ENCODE data around the gene IL31RA. TPM values are rescaled to one million over a fixed set of nuclear protein-coding genes. Genes with fewer than 3 reads are reported as not detected.

IL31RA gene
- total and polyA plus RNA-seq, 10 of the 15 experiments (the other 5 are each of a cell fraction or from before 2014, with no cell fraction given) = 0.03 to 0.31 (median 0.11) TPM; not detected in 2

DNA sequence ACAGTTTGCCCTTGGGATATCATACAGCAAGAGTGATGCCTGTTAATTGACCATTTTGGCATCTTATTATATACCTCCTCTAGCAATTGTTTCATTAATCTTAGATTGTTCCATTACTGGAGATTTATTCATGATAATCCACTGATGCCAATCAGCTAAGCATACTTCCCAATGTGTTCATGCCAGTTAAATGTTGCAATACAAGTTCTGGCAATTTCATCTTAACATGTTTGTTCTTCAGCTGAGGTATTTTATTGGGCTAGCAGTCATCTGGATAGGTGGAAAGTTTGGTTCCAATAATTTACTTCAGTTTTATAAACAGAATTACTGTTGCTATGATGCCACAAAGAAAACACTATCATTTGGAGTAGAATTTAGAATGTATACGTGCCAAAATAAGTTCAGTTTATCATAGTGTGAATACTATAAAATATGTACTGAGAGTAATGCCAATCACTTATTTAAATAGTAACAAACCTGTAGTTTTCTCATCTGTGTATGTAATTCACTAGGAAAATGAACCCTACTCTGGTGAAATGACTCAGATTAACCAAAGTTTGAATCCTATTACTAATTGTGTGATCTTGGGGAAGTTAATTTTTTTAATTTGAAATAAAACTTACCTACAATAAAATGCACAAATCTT lies 27.9 kb upstream of the IL31RA start:
- CTCF ChIA-PET = interaction anchor here (0.6 kb wide), 1 partner anchor 652 kb away, joined by 3 read pairs; no protein-coding TSS in a partner anchor
- Histone ChIP-seq H4K20me1 (ENCODE audit: control insufficient read depth, insufficient read depth) (no peaks in the 10 kb centered on the region), H3K4me1 (ENCODE audit: control insufficient read depth, insufficient read depth, low read length) (no peaks in the 10 kb centered on the region), H2AFZ (ENCODE audit: control insufficient read depth, low read depth, low read length) (no peak overlapping the region), H3K4me3 (no peak overlapping the region), H3K36me3 (ENCODE audit: control insufficient read depth in 2 of 2, insufficient read depth in 2 of 2, low read length in 1 of 2) (no peaks in the 10 kb centered on the region), H3K79me2 (ENCODE audit: control insufficient read depth, insufficient read depth, low read length) (no peaks in the 10 kb centered on the region), H3K9me3 (replicated peaks; ENCODE audit: control insufficient read depth, insufficient read depth, low read length) (no peaks in the 10 kb centered on the region; the same call in 2 of the 3 replicates), H3K9ac (ENCODE audit: control insufficient read depth, insufficient read depth, low read length) (no peak overlapping the region), H3K27ac (ENCODE audit: control insufficient read depth, insufficient read depth) (no peak overlapping the region), H3K27me3 (replicated peaks in 1 of 2; ENCODE audit: control insufficient read depth in 2 of 2, insufficient read depth in 2 of 2, low read length in 1 of 2) (peaks cover 0 to 8% of the 10 kb centered on the region in 2 experiments; a peak in 1 of 4 replicates), H3K4me2 (ENCODE audit: control insufficient read depth, insufficient read depth) (no peak overlapping the region)
- no peak for FAIRE-seq
- in situ Hi-C loops (cut with MboI) (no loop called here), intact Hi-C loops (cut with micrococcal nuclease; ENCODE audit: unreplicated experiment) (no loop called here)
- POLR2A ChIA-PET = no interaction called here
- RAD21 ChIA-PET (ENCODE audit: unreplicated experiment) = no interaction called here
- ATAC-seq = no peak
- no peak for TF ChIP-seq PML (IDR thresholded peaks at IDR 0.05; ENCODE audit: low read length)
- no peak for DNase-seq (ENCODE audit: low read depth, low spot score)
- no TSS peak for BruUV-seq (replicated peaks)
- 0% methylated on average over 1 of the region's 1 CpG for WGBS (ENCODE audit: insufficient coverage, insufficient replicate concordance, low lambda C conversion rate, missing lambda C conversion rate)
- SMC1A ChIA-PET (ENCODE audit: uncharacterized antibody, unreplicated experiment) = interaction anchor here (0.7 kb wide), 1 partner anchor 53 kb away, joined by 3 read pairs; no protein-coding TSS in a partner anchor

DNA sequence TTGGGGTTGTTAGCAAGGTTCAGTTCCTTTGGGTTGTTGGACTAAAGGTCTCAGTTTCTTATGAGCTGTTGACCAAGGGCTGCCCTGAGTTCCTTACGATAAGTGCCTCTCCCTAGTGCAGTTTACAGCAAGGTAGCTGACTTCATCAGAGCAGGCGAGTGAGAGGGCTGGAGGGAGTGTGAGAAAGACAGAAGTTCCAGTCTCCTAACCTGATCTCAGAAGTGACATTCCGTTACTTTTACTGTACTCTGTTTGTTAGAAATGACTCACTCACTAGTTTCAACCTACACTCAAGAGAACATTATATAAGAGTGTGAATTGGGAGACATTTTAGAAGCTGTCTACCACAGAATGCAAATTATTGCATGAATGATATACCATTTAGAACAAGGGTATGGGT lies 21.2 kb upstream of the IL31RA start:
- Histone ChIP-seq H3K9me3 (replicated peaks; ENCODE audit: control insufficient read depth, insufficient read depth, low read length) (no peaks in the 10 kb centered on the region; the same call in 2 of the 3 replicates), H2AFZ (ENCODE audit: control insufficient read depth, low read depth, low read length) (no peak overlapping the region), H3K27ac (ENCODE audit: control insufficient read depth, insufficient read depth) (no peak overlapping the region), H3K4me1 (ENCODE audit: control insufficient read depth, insufficient read depth, low read length) (no peaks in the 10 kb centered on the region), H3K9ac (ENCODE audit: control insufficient read depth, insufficient read depth, low read length) (no peak overlapping the region), H3K4me3 (no peak overlapping the region), H3K4me2 (ENCODE audit: control insufficient read depth, insufficient read depth) (no peak overlapping the region), H3K79me2 (ENCODE audit: control insufficient read depth, insufficient read depth, low read length) (no peaks in the 10 kb centered on the region), H3K27me3 (replicated peaks in 1 of 2; ENCODE audit: control insufficient read depth in 2 of 2, insufficient read depth in 2 of 2, low read length in 1 of 2) (no peaks in the 10 kb centered on the region), H3K36me3 (ENCODE audit: control insufficient read depth in 2 of 2, insufficient read depth in 2 of 2, low read length in 1 of 2) (no peaks in the 10 kb centered on the region), H4K20me1 (ENCODE audit: control insufficient read depth, insufficient read depth) (no peaks in the 10 kb centered on the region)
- no TSS peak for BruUV-seq (replicated peaks)
- DNase-seq (ENCODE audit: low read depth, low spot score) (peak; percentile 7), FAIRE-seq (peak; percentile 52), ATAC-seq (peak; percentile 89)
- intact Hi-C loops (cut with micrococcal nuclease; ENCODE audit: unreplicated experiment) = no loop called here
- in situ Hi-C loops (cut with MboI) = no loop called here
- ChIA-PET SMC1A (ENCODE audit: uncharacterized antibody, unreplicated experiment) (no interaction called here), CTCF (interaction anchor here (0.6 kb wide), 1 partner anchor 10 kb away, joined by 3 read pairs; no protein-coding TSS in a partner anchor), POLR2A (no interaction called here), RAD21 (ENCODE audit: unreplicated experiment) (interaction anchor here (0.6 to 1.2 kb wide), 2 partner anchors 71 to 105 kb away, joined by 3 read pairs; no protein-coding TSS in a partner anchor)
- 9% methylated on average over 3 of the region's 3 CpGs for WGBS (ENCODE audit: insufficient coverage, insufficient replicate concordance, low lambda C conversion rate, missing lambda C conversion rate)
- TF ChIP-seq WRNIP1 (IDR thresholded peaks at IDR 0.05; ENCODE audit: borderline replicate concordance, low read depth, low read length) (no peak), IKZF1 (conservative IDR thresholded peaks at IDR 0.05) (no peak; the same call in 1 of the 2 replicates), SUPT20H (IDR thresholded peaks at IDR 0.05; ENCODE audit: borderline replicate concordance, control insufficient read depth, low read depth, low read length) (no peak), CHD1 (IDR thresholded peaks at IDR 0.05; ENCODE audit: low read depth, low read length) (no peak), EP300 (IDR thresholded peaks at IDR 0.05; ENCODE audit: borderline replicate concordance in 1 of 2, control insufficient read depth in 1 of 2, low read depth in 2 of 2, low read length in 2 of 2) (0 out of 4 replicates have a peak, but pooled peaks of 1 of the 2 experiments have one; percentile 11)

All from GM12878 (cell line).